HG03159 (cell line): Measurements from ENCODE around the gene ZNF878.
"Not testable (repeated sequence)": the region's sequence is repeated elsewhere in the genome, so short reads cannot be mapped to it uniquely, and the experiment has no call there.

ENCODE experiments used
- ATAC-seq: cut with Tn5 transposase; IDR thresholded peaks from one replicate; pipeline ENCODE4 v1.9.1; 2021; ENCODE audit warnings: mild to moderate bottlenecking, moderate library complexity; ENCODE audit not compliant: unreplicated experiment

ZNF878 gene

GRCh38 chr19:12052497-12053169, at the start of gene ZNF878:
ZNF878 (minus strand) TSS chr19:12052961; CDS start chr19:12052801, 160 bp downstream.
- ATAC-seq: peak; percentile 69

- no peak for ATAC-seq
Observed at GRCh38 chr19:12098040-12098439, 45.3 kb upstream of the ZNF878 start.

GRCh38 chr19:12095111-12095790, 42.5 kb upstream of the ZNF878 start:
- ATAC-seq: no peak

GRCh38 chr19:12093777-12094176, 41.0 kb upstream of the ZNF878 start:
- ATAC-seq: no peak

GRCh38 chr19:12092956-12093355, 40.2 kb upstream of the ZNF878 start:
- ATAC-seq: no peak

GRCh38 chr19:12092065-12092867, 39.5 kb upstream of the ZNF878 start:
- peak; percentile 72 for ATAC-seq

GRCh38 chr19:12090807-12091206, 38.0 kb upstream of the ZNF878 start:
- no peak for ATAC-seq

GRCh38 chr19:12085074-12085818, 32.5 kb upstream of the ZNF878 start:
- ATAC-seq: no peak

- ATAC-seq: not testable (repeated sequence)
Observed at GRCh38 chr19:12083336-12083735, 30.6 kb upstream of the ZNF878 start.

- no peak for ATAC-seq
Observed at GRCh38 chr19:12077375-12077774, 24.6 kb upstream of the ZNF878 start.

GRCh38 chr19:12076331-12076730, 23.6 kb upstream of the ZNF878 start:
- not testable (repeated sequence) for ATAC-seq

GRCh38 chr19:12075538-12076139, 22.9 kb upstream of the ZNF878 start:
- no peak for ATAC-seq

GRCh38 chr19:12064590-12065538, 12.1 kb upstream of the ZNF878 start, which contains the start of gene ZNF844:
ZNF844 (plus strand) TSS chr19:12064731; CDS start chr19:12064874, 143 bp downstream.
- peak; percentile 82 for ATAC-seq

GRCh38 chr19:12055784-12056183, 3.0 kb upstream of the ZNF878 start:
- no peak for ATAC-seq

GRCh38 chr19:12052091-12052496, 667 bp downstream of the ZNF878 start:
- ATAC-seq: no peak

GRCh38 chr19:12047868-12048267, 4.9 kb downstream of the ZNF878 start:
- no peak for ATAC-seq

GRCh38 chr19:12043752-12044422, 8.9 kb downstream of the ZNF878 start:
- ATAC-seq: no peak

- no peak for ATAC-seq
Observed at GRCh38 chr19:12042893-12043292, 9.9 kb downstream of the ZNF878 start.
